Measurements from ENCODE around the gene SOX6. TPM values are rescaled to one million over a fixed set of nuclear protein-coding genes. Genes with fewer than 3 reads are reported as not detected.

Gene SOX6
- total RNA-seq, 1 experiment from 2014 or later, result not detected

DNA sequence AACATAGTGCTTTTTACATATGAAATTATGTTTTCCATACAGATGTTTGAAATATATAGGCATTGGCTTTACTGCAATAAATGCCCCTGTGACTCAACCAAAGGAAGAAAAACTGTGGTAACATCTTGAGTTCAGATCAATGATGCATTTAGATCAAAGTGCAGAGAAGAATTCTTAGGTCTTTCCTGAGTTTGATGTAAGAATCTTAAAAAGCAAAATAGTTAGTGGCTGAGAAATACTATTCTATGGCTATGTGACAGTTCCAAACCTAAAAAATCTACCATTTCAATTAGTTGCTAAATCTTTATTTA is 93.7 kb downstream of the SOX6 start:
- H3K4ac ChIP-seq (ENCODE audit: low read depth, low read length), result no peak overlapping the region
- no peaks in the 10 kb centered on the region for H3K79me1 ChIP-seq (ENCODE audit: insufficient read depth, low read depth, low read length, poor library complexity, severe bottlenecking)
- H4K8ac ChIP-seq (replicated peaks; ENCODE audit: insufficient read length, low read depth, low read length), result no peak overlapping the region
- no peak overlapping the region for H2BK12ac ChIP-seq (ENCODE audit: insufficient read length, low read depth, low read length)
- no peaks in the 10 kb centered on the region for H3K79me2 ChIP-seq (ENCODE audit: insufficient read depth, low read length)
- Mint-ChIP-seq H3K36me3 (ENCODE audit: insufficient read depth in 1 of 3, low read depth in 3 of 3) (no peaks in the 10 kb centered on the region), H3K27ac (no peak overlapping the region), H3K9me3 (peaks cover 0 to 2% of the 10 kb centered on the region in 2 experiments; a peak in 2 of 5 replicates), H3K4me3 (no peak overlapping the region), H3K27me3 (ENCODE audit: low read depth) (peaks cover 2% of the 10 kb centered on the region), H3K4me1 (no peaks in the 10 kb centered on the region)
- no peaks in the 10 kb centered on the region for H3K23me2 ChIP-seq (ENCODE audit: insufficient read length, low read depth, low read length, poor library complexity, severe bottlenecking)
- TF ChIP-seq, protein P1, sequence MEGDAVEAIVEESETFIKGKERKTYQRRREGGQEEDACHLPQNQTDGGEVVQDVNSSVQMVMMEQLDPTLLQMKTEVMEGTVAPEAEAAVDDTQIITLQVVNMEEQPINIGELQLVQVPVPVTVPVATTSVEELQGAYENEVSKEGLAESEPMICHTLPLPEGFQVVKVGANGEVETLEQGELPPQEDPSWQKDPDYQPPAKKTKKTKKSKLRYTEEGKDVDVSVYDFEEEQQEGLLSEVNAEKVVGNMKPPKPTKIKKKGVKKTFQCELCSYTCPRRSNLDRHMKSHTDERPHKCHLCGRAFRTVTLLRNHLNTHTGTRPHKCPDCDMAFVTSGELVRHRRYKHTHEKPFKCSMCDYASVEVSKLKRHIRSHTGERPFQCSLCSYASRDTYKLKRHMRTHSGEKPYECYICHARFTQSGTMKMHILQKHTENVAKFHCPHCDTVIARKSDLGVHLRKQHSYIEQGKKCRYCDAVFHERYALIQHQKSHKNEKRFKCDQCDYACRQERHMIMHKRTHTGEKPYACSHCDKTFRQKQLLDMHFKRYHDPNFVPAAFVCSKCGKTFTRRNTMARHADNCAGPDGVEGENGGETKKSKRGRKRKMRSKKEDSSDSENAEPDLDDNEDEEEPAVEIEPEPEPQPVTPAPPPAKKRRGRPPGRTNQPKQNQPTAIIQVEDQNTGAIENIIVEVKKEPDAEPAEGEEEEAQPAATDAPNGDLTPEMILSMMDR (conservative IDR thresholded peaks at IDR 0.05), result no peak
- H3K14ac ChIP-seq (ENCODE audit: insufficient read depth, low read length), result no peak overlapping the region
- H2AFZ ChIP-seq (ENCODE audit: low read length), result no peak overlapping the region
- no peak overlapping the region for H3K4me2 ChIP-seq (ENCODE audit: insufficient read depth, insufficient read length, low read length)
- H2BK120ac ChIP-seq (ENCODE audit: low read depth, low read length, poor library complexity, severe bottlenecking), result no peak overlapping the region
- H2BK5ac ChIP-seq (ENCODE audit: insufficient read length, low read length), result no peak overlapping the region
- no peak overlapping the region for H3K23ac ChIP-seq (ENCODE audit: insufficient read length, low read depth, low read length)
- H3K18ac ChIP-seq (ENCODE audit: insufficient read length, low read depth, low read length), result no peak overlapping the region
- no peaks in the 10 kb centered on the region for H3K9me3 ChIP-seq (ENCODE audit: control insufficient read depth, low read depth, low read length)
- H3K9ac ChIP-seq (ENCODE audit: extremely low read depth, insufficient read length, low read length), result no peak overlapping the region
- no peaks in the 10 kb centered on the region for H3K27me3 ChIP-seq (ENCODE audit: insufficient read depth, low read length)
- no peak overlapping the region for H2BK15ac ChIP-seq (ENCODE audit: low read depth, low read length)
- H4K5ac ChIP-seq (ENCODE audit: insufficient read length, low read depth, low read length), result no peak overlapping the region
- no peak for DNase-seq
- no peak overlapping the region for H3K56ac ChIP-seq (ENCODE audit: insufficient read length, low read depth, low read length)
- H2AK5ac ChIP-seq (ENCODE audit: insufficient read length, low read length), result no peak overlapping the region
- no peaks in the 10 kb centered on the region for H3K4me1 ChIP-seq (ENCODE audit: insufficient read depth, low read length)
- H2BK20ac ChIP-seq (ENCODE audit: low read depth, low read length, poor library complexity, severe bottlenecking), result no peak overlapping the region
- H4K91ac ChIP-seq (ENCODE audit: insufficient read length, low read depth, low read length), result no peak overlapping the region
- no peak overlapping the region for H3T11ph ChIP-seq (ENCODE audit: low read length)
- H4K20me1 ChIP-seq (ENCODE audit: control insufficient read depth, insufficient read depth, insufficient read length), result no peaks in the 10 kb centered on the region
- no peak overlapping the region for H3K27ac ChIP-seq (ENCODE audit: insufficient read length, low read depth, low read length)
